Measurements from ENCODE around the gene EIF3F.
"Not testable (repeated sequence)": the region's sequence is repeated elsewhere in the genome, so short reads cannot be mapped to it uniquely, and the experiment has no call there.

The EIF3F gene

GRCh38 chr11:7986768-7987559 is at the start of gene EIF3F:
Gene EIF3F (plus strand): TSS chr11:7987337. CDS start chr11:7987353, 16 bp downstream.
- peak; percentile 99 for DNase-seq

GRCh38 chr11:7941146-7941545 is 46.0 kb upstream of the EIF3F start:
- no peak for DNase-seq

GRCh38 chr11:7941608-7942007 is 45.5 kb upstream of the EIF3F start, which contains the start of gene OR10A3:
Gene OR10A3 (minus strand): TSS chr11:7941708. CDS start chr11:7939520, 2,188 bp downstream.
- DNase-seq = no peak

- no peak for DNase-seq
Measured at GRCh38 chr11:7944123-7944522, 43.0 kb upstream of the EIF3F start.

GRCh38 chr11:7949934-7950333 is 37.2 kb upstream of the EIF3F start:
- DNase-seq = no peak

- DNase-seq = no peak
Measured at GRCh38 chr11:7955191-7955590, 31.9 kb upstream of the EIF3F start.

GRCh38 chr11:7964261-7964660 is 22.9 kb upstream of the EIF3F start:
- no peak for DNase-seq

- no peak for DNase-seq
Measured at GRCh38 chr11:7964873-7965272, 22.3 kb upstream of the EIF3F start.

- DNase-seq = peak; percentile 9
Measured at GRCh38 chr11:7965386-7965785, 21.8 kb upstream of the EIF3F start, which contains the start of gene NLRP10. Gene NLRP10 (minus strand): TSS chr11:7965447. CDS start chr11:7963495, 1,952 bp downstream.

- DNase-seq = no peak
Measured at GRCh38 chr11:7967097-7967496, 20.0 kb upstream of the EIF3F start.

- no peak for DNase-seq
Measured at GRCh38 chr11:7967826-7968225, 19.3 kb upstream of the EIF3F start.

- no peak for DNase-seq
Measured at GRCh38 chr11:7968686-7969085, 18.5 kb upstream of the EIF3F start.

GRCh38 chr11:7969756-7970646 is 17.1 kb upstream of the EIF3F start:
- no peak for DNase-seq

GRCh38 chr11:7971846-7972245 is 15.3 kb upstream of the EIF3F start:
- DNase-seq = no peak

- no peak for DNase-seq
Measured at GRCh38 chr11:7973011-7973410, 14.1 kb upstream of the EIF3F start.

- DNase-seq = no peak
Measured at GRCh38 chr11:7974668-7975067, 12.5 kb upstream of the EIF3F start.

GRCh38 chr11:7977232-7977917 is 9.8 kb upstream of the EIF3F start:
- DNase-seq = peak; percentile 2

- no peak for DNase-seq
Measured at GRCh38 chr11:7981619-7982157, 5.4 kb upstream of the EIF3F start.

- DNase-seq = no peak
Measured at GRCh38 chr11:7982582-7983119, 4.5 kb upstream of the EIF3F start.

GRCh38 chr11:7983832-7984590 is 3.1 kb upstream of the EIF3F start:
- no peak for DNase-seq

- DNase-seq = not testable (repeated sequence)
Measured at GRCh38 chr11:7987560-7987883, 385 bp downstream of the EIF3F start.
